ENCODE measurements around the gene FAT1.
"Not testable (repeated sequence)": the region's sequence is repeated elsewhere in the genome, so short reads cannot be mapped to it uniquely, and the experiment has no call there.

Gene FAT1

GRCh38 chr4:186698028-186698427, 25.6 kb downstream of the FAT1 start:
- DNase-seq (ENCODE audit: low spot score): no peak

- DNase-seq (ENCODE audit: low spot score): no peak
These were observed 28.3 kb downstream of the FAT1 start for GRCh38 chr4:186695392-186695791.

- DNase-seq (ENCODE audit: low spot score): no peak
These were observed 29.8 kb downstream of the FAT1 start for GRCh38 chr4:186693894-186694293.

GRCh38 chr4:186693159-186693815, 30.4 kb downstream of the FAT1 start:
- no peak for DNase-seq (ENCODE audit: low spot score)

- DNase-seq (ENCODE audit: low spot score): no peak
These were observed 32.3 kb downstream of the FAT1 start for GRCh38 chr4:186691396-186691795.

GRCh38 chr4:186689476-186689875, 34.2 kb downstream of the FAT1 start:
- no peak for DNase-seq (ENCODE audit: low spot score)

- DNase-seq (ENCODE audit: low spot score): no peak
These were observed 35.3 kb downstream of the FAT1 start for GRCh38 chr4:186688150-186688943.

- no peak for DNase-seq (ENCODE audit: low spot score)
These were observed 36.4 kb downstream of the FAT1 start for GRCh38 chr4:186687265-186687664.

- no peak for DNase-seq (ENCODE audit: low spot score)
These were observed 37.9 kb downstream of the FAT1 start for GRCh38 chr4:186685767-186686183.

GRCh38 chr4:186684889-186685309, 38.8 kb downstream of the FAT1 start:
- DNase-seq (ENCODE audit: low spot score): no peak

- DNase-seq (ENCODE audit: low spot score): no peak
These were observed 39.4 kb downstream of the FAT1 start for GRCh38 chr4:186684220-186684619.

GRCh38 chr4:186680641-186681040, 43.0 kb downstream of the FAT1 start:
- DNase-seq (ENCODE audit: low spot score): no peak

- no peak for DNase-seq (ENCODE audit: low spot score)
These were observed 47.0 kb downstream of the FAT1 start for GRCh38 chr4:186676531-186677161.

GRCh38 chr4:186669735-186670134, 53.9 kb downstream of the FAT1 start:
- no peak for DNase-seq (ENCODE audit: low spot score)

GRCh38 chr4:186669159-186669731, 54.4 kb downstream of the FAT1 start:
- peak; percentile 68 for DNase-seq (ENCODE audit: low spot score)

GRCh38 chr4:186666750-186667149, 56.9 kb downstream of the FAT1 start:
- DNase-seq (ENCODE audit: low spot score): no peak

- peak; percentile 36 for DNase-seq (ENCODE audit: low spot score)
These were observed 57.4 kb downstream of the FAT1 start for GRCh38 chr4:186666252-186666651.

GRCh38 chr4:186660403-186660802, 63.3 kb downstream of the FAT1 start:
- DNase-seq (ENCODE audit: low spot score): no peak

- no peak for DNase-seq (ENCODE audit: low spot score)
These were observed 63.7 kb downstream of the FAT1 start for GRCh38 chr4:186659935-186660334.

GRCh38 chr4:186659456-186659855, 64.2 kb downstream of the FAT1 start:
- DNase-seq (ENCODE audit: low spot score): not testable (repeated sequence)

- DNase-seq (ENCODE audit: low spot score): no peak
These were observed 65.0 kb downstream of the FAT1 start for GRCh38 chr4:186658657-186659056.

GRCh38 chr4:186657764-186658163, 65.9 kb downstream of the FAT1 start:
- peak; percentile 23 for DNase-seq (ENCODE audit: low spot score)

GRCh38 chr4:186653969-186654368, 69.7 kb downstream of the FAT1 start:
- no peak for DNase-seq (ENCODE audit: low spot score)

Data from putamen (tissue), 1 donor.